H1 (cell line): Measurements from ENCODE around the gene LYRM4. TPM values are rescaled to one million over a fixed set of nuclear protein-coding genes. Genes with fewer than 3 reads are reported as not detected.
A peak's percentile ranks its signal among the peaks of the same experiment; 100 is the strongest.

Experiments used
- CTCF ChIA-PET: fragments of 300-600 bp; sonication (Branson Sonifier 250); formaldehyde crosslinking; loops from one replicate; lab custom pipeline; 2021; ENCODE audit not compliant: partially characterized antibody; lab: Charles Lee
- POLR2A ChIA-PET: fragments of 300-600 bp; sonication (Branson Sonifier 250); formaldehyde crosslinking; loops from one replicate; lab custom pipeline; 2021; ENCODE audit warnings: inconsistent platforms; ENCODE audit not compliant: partially characterized antibody; lab: Charles Lee
- DNase-seq, 2 experiments: peaks; one replicate each; pipeline versions ENCODE4 v3.0.0 to v3.0.0-alpha.2; 2010 to 2022; ENCODE audit warnings: low spot score in 2 of 2, low read depth in 1 of 2, mixed read lengths in 1 of 2
- FAIRE-seq: peaks from 2 replicates; lab custom pipeline; 2011; peaks lifted over from hg19 to GRCh38; lab: Jason Lieb, UNC
- H2AFZ ChIP-seq: 2 replicates; pipeline ENCODE4 v1.8.1; 2012; ENCODE audit warnings: low read length, inconsistent platforms
- H2AK5ac ChIP-seq: 2 replicates; pipeline ENCODE4 v1.6.1; 2013; ENCODE audit warnings: low read depth, low read length
- H2BK120ac ChIP-seq: replicated peaks from 2 replicates; pipeline ENCODE3; 2013; ENCODE audit warnings: low read depth, low read length, inconsistent platforms
- H2BK12ac ChIP-seq: 2 replicates; pipeline ENCODE4 v1.6.1; 2013; ENCODE audit warnings: low read depth, low read length
- H2BK15ac ChIP-seq: 2 replicates; pipeline ENCODE4 v1.6.1; 2013; ENCODE audit warnings: low read length
- H2BK20ac ChIP-seq: 2 replicates; pipeline ENCODE4 v1.6.1; 2013; ENCODE audit warnings: low read length
- H2BK5ac ChIP-seq: 2 replicates; pipeline ENCODE4 v1.6.1; 2013; ENCODE audit warnings: low read depth, low read length
- H3K14ac ChIP-seq: 2 replicates; pipeline ENCODE4 v1.6.1; 2013; ENCODE audit warnings: inconsistent platforms; ENCODE audit not compliant: insufficient read length
- H3K18ac ChIP-seq: 2 replicates; pipeline ENCODE4 v1.6.1; 2013; ENCODE audit warnings: low read length; ENCODE audit errors: extremely low read depth
- H3K23ac ChIP-seq: 2 replicates; pipeline ENCODE4 v1.6.1; 2013; ENCODE audit warnings: inconsistent platforms; ENCODE audit not compliant: insufficient read length
- H3K23me2 ChIP-seq: 2 replicates; pipeline ENCODE4 v1.6.1; 2013; ENCODE audit warnings: low read depth, low read length
- H3K27ac ChIP-seq: 2 replicates; pipeline ENCODE4 v1.6.1; 2011; ENCODE audit warnings: low read depth, low read length, inconsistent platforms
- H3K27me3 ChIP-seq, 4 experiments: replicated peaks in 1 of 4; 1 replicate in 1 of 4; 2 replicates in 3 of 4; pipeline versions ENCODE4 v1.6.1 to v1.8.1; 2011 to 2013; ENCODE audit warnings: low read length in 3 of 4, mild to moderate bottlenecking in 3 of 4, inconsistent platforms in 2 of 4, mixed read lengths in 2 of 4, moderate library complexity in 1 of 4; ENCODE audit not compliant: control insufficient read depth in 3 of 4, insufficient read depth in 3 of 4; ENCODE audit errors: extremely low read depth in 1 of 4
- H3K36me3 ChIP-seq, 4 experiments: 2 replicates each; pipeline versions ENCODE4 v1.6.1 to v1.8.1; 2011 to 2013; ENCODE audit warnings: mild to moderate bottlenecking in 4 of 4, low read length in 3 of 4, moderate library complexity in 2 of 4, control low read depth in 1 of 4, inconsistent platforms in 1 of 4; ENCODE audit not compliant: insufficient read depth in 4 of 4, control insufficient read depth in 2 of 4
- H3K4ac ChIP-seq: replicated peaks from 2 replicates; pipeline ENCODE3; 2013; ENCODE audit warnings: low read length, low read depth, mixed read lengths, inconsistent platforms; ENCODE audit not compliant: insufficient read length
- H3K4me1 ChIP-seq, 4 experiments: replicated peaks in 1 of 4; 1 replicate in 1 of 4; 2 replicates in 3 of 4; pipeline versions ENCODE4 v1.6.1 to v1.8.1; 2011 to 2013; ENCODE audit warnings: low read length in 3 of 4, inconsistent platforms in 2 of 4, mixed read lengths in 1 of 4; ENCODE audit not compliant: insufficient read depth in 4 of 4, control insufficient read depth in 3 of 4
- H3K4me2 ChIP-seq, 2 experiments: 2 replicates each; pipeline versions ENCODE4 v1.6.1 to v1.8.1; 2011 to 2013; ENCODE audit warnings: low read depth in 2 of 2, low read length in 2 of 2, control low read depth in 1 of 2, inconsistent platforms in 1 of 2, mild to moderate bottlenecking in 1 of 2; ENCODE audit not compliant: insufficient read depth in 1 of 2
- H3K4me3 ChIP-seq, 4 experiments: fragments of 200-600, 300-600 bp in 1 of 4; sonication (generic), shearing (Covaris generic), sonication (Bioruptor Twin) in 1 of 4; 2 replicates each; pipeline versions ENCODE4 v1.5.1 to v1.8.1; 2011 to 2016; ENCODE audit warnings: low read length in 4 of 4, low read depth in 3 of 4, control low read depth in 2 of 4, inconsistent platforms in 2 of 4, mild to moderate bottlenecking in 2 of 4, mixed read lengths in 1 of 4, moderate library complexity in 1 of 4; ENCODE audit not compliant: insufficient read depth in 2 of 4; ENCODE audit errors: extremely low read depth in 1 of 4
- H3K56ac ChIP-seq: replicated peaks from 2 replicates; pipeline ENCODE3; 2013; ENCODE audit warnings: low read depth, mild to moderate bottlenecking, mixed read lengths, low read length, inconsistent platforms; ENCODE audit not compliant: insufficient read length
- H3K79me1 ChIP-seq: 2 replicates; pipeline ENCODE4 v1.6.1; 2013; ENCODE audit warnings: low read depth, low read length, control low read depth
- H3K79me2 ChIP-seq, 2 experiments: 2 replicates each; pipeline versions ENCODE4 v1.6.1 to v1.8.1; 2012 to 2013; ENCODE audit warnings: low read length in 2 of 2, mild to moderate bottlenecking in 2 of 2, inconsistent platforms in 1 of 2; ENCODE audit not compliant: insufficient read depth in 2 of 2, control insufficient read depth in 1 of 2
- H3K9ac ChIP-seq, 4 experiments: replicated peaks in 1 of 4; 1 replicate in 1 of 4; 2 replicates in 3 of 4; pipeline versions ENCODE4 v1.6.1 to v1.8.1; 2011 to 2013; ENCODE audit warnings: low read depth in 3 of 4, low read length in 3 of 4, control low read depth in 2 of 4, mild to moderate bottlenecking in 2 of 4, moderate library complexity in 2 of 4, inconsistent platforms in 1 of 4; ENCODE audit errors: extremely low read depth in 1 of 4
- H3K9me3 ChIP-seq, 2 experiments: 2 replicates each; pipeline versions ENCODE4 v1.6.1 to v1.8.1; 2012 to 2013; ENCODE audit warnings: mild to moderate bottlenecking in 2 of 2, moderate library complexity in 2 of 2, control low read depth in 1 of 2, inconsistent platforms in 1 of 2, low read depth in 1 of 2, low read length in 1 of 2, mixed read lengths in 1 of 2; ENCODE audit not compliant: insufficient read depth in 2 of 2
- H4K20me1 ChIP-seq, 2 experiments: replicated peaks in 1 of 2; 2 replicates each; pipeline versions ENCODE3 to v1.8.1; 2011 to 2013; ENCODE audit warnings: inconsistent platforms in 2 of 2, low read length in 2 of 2, mild to moderate bottlenecking in 1 of 2; ENCODE audit not compliant: insufficient read depth in 2 of 2, control insufficient read depth in 1 of 2
- H4K5ac ChIP-seq: 2 replicates; pipeline ENCODE4 v1.6.1; 2013; ENCODE audit warnings: low read length, low read depth, mixed read lengths, inconsistent platforms; ENCODE audit not compliant: insufficient read length
- H4K8ac ChIP-seq: 2 replicates; pipeline ENCODE4 v1.8.0; 2013; ENCODE audit warnings: mild to moderate bottlenecking, moderate library complexity, low read length, inconsistent platforms; ENCODE audit not compliant: insufficient read depth; ENCODE audit errors: extremely low read depth
- H4K91ac ChIP-seq: replicated peaks from 2 replicates; pipeline ENCODE3; 2013; ENCODE audit warnings: low read length, mixed read lengths, inconsistent platforms; ENCODE audit not compliant: insufficient read length
- ASH2L ChIP-seq: fragments of 200-600, 300-600 bp; sonication (generic); IDR thresholded peaks from one replicate; pipeline ENCODE4 v1.7.1; 2017; ENCODE audit warnings: low read length
- CTBP2 ChIP-seq: IDR thresholded peaks from 2 replicates; pipeline ENCODE4 v1.7.0; 2011; ENCODE audit warnings: borderline replicate concordance, mild to moderate bottlenecking, moderate library complexity, mixed read lengths, low read length; ENCODE audit not compliant: insufficient read depth, insufficient read length
- E2F6 ChIP-seq: IDR thresholded peaks from 2 replicates; pipeline ENCODE4 v1.6.1; 2012; ENCODE audit warnings: inconsistent platforms
- KDM4A ChIP-seq: IDR thresholded peaks from one replicate; pipeline ENCODE4 v1.7.1; 2012; ENCODE audit warnings: low read depth, mild to moderate bottlenecking, moderate library complexity, low read length, inconsistent platforms; ENCODE audit not compliant: severe bottlenecking
- KDM5A ChIP-seq: fragments of 200-600 bp; IDR thresholded peaks from 2 replicates; pipeline ENCODE4 v1.7.1; 2012; ENCODE audit warnings: mild to moderate bottlenecking, low read length, inconsistent platforms, mixed read lengths
- PHF8 ChIP-seq: fragments of 200-600 bp; sonication (generic); conservative IDR thresholded peaks from 2 replicates; pipeline ENCODE4 v1.7.1; 2012; ENCODE audit warnings: low read depth, mild to moderate bottlenecking, inconsistent platforms, low read length, moderate library complexity
- POLR2A ChIP-seq, 2 experiments: IDR thresholded peaks; 1 replicate in 1 of 2; 2 replicates in 1 of 2; pipeline ENCODE4 v1.6.1; 2011; ENCODE audit warnings: low read depth in 2 of 2, low read length in 2 of 2, mild to moderate bottlenecking in 2 of 2; ENCODE audit errors: control extremely low read depth in 1 of 2
- POLR2AphosphoS5 ChIP-seq: IDR thresholded peaks from 2 replicates; pipeline ENCODE4 v1.6.1; 2011; ENCODE audit warnings: low read depth, low read length
- POU5F1 ChIP-seq: IDR thresholded peaks from 2 replicates; pipeline ENCODE4 v1.6.1; 2011; ENCODE audit warnings: low read depth, mild to moderate bottlenecking, low read length, moderate library complexity
- RNF2 ChIP-seq: fragments of 200-900, 300-1000 bp; sonication (generic); IDR thresholded peaks from 2 replicates; pipeline ENCODE4 v1.7.1; 2016; ENCODE audit warnings: borderline replicate concordance, low read depth, mild to moderate bottlenecking, antibody characterized with exemption, low read length; ENCODE audit not compliant: poor library complexity, severe bottlenecking; ENCODE audit errors: missing control alignments
- SIX5 ChIP-seq: IDR thresholded peaks from 2 replicates; pipeline ENCODE4 v1.6.1; 2011; ENCODE audit warnings: mild to moderate bottlenecking, low read depth, low read length
- SP2 ChIP-seq: IDR thresholded peaks from 2 replicates; pipeline ENCODE4 v1.6.1; 2012; ENCODE audit warnings: mild to moderate bottlenecking, low read length, inconsistent platforms
- SP4 ChIP-seq: IDR thresholded peaks from 2 replicates; pipeline ENCODE4 v1.6.1; 2012; ENCODE audit warnings: low read length, inconsistent platforms
- TAF7 ChIP-seq: optimal IDR thresholded peaks from 2 replicates; pipeline ENCODE3; 2011; ENCODE audit warnings: low read depth, mild to moderate bottlenecking, inconsistent platforms, low read length, moderate library complexity, borderline replicate concordance
- WGBS, 2 experiments: shearing (Covaris generic) in 1 of 2; methylation state at CpG; one replicate each; pipeline versions ENCODE4 v1.1.6 to v1.1.7; 2013 to 2015; ENCODE audit warnings: low lambda C conversion rate in 2 of 2, mixed read lengths in 2 of 2, inconsistent platforms in 1 of 2, low coverage in 1 of 2, missing lambda C conversion rate in 1 of 2; ENCODE audit not compliant: insufficient replicate concordance in 2 of 2, insufficient coverage in 1 of 2, insufficient read length in 1 of 2; ENCODE audit errors: extremely low coverage in 1 of 2, missing lambda C conversion rate in 1 of 2; 5-methylcytosine and 5-hydroxymethylcytosine counted together
- polyA plus RNA-seq, 7 experiments: library from polyadenylated mRNA; depleted of rRNA in 3 of 7; stranded (reverse) in 5 of 7; unstranded in 2 of 7; fragments of >200 nt in 5 of 7; fragments of 200-250 nt in 2 of 7; gene quantifications; 1 replicate in 5 of 7; 2 replicates in 1 of 7; 4 replicates in 1 of 7; pipeline versions ENCODE4 v1.2.1 to v1.2.3, GENCODE V29; 2011 to 2013; ENCODE audit warnings: missing spikeins in 2 of 7, mixed read lengths in 2 of 7
- total RNA-seq: library from RNA; stranded (reverse); fragmentation: NEBNext Ultra II Directional; extraction: Animal tissue kit (Norgen Biotek cat#: 25700); gene quantifications from 2 replicates; pipeline ENCODE4 v1.2.1, GENCODE V29; 2021

The LYRM4 gene
- total and polyA plus RNA-seq, 2 of the 8 experiments (the other 6 are each of a cell fraction or from before 2014, with no cell fraction given), result 56.6 to 62.8 TPM

DNA sequence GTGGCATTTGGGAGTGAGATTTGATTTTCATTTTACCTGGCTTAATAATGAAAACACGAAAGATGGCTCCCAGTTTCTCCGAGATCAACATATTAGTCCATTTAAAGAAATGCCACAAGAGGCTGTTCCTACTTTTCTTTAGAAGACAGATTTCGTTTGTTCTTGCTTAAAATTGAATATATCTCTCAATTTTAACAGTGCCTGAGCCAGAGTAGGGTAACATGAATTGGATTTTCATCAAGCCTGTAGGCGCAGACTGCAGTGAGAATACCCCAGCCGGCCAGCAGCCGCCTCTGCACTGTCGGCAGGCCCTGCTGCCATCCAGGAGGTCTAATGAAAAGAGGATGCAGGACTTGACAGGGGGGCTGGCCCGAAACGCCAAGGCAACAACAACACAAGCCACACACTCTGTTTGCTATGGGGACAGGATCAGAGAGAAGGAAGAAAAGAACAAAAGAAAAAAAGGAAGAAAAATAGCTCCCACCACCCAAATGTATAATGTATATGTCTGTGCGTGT is 103.1 kb downstream of the LYRM4 start:
- CTCF ChIA-PET, result interaction anchor here (1.0 to 2.4 kb wide), 3 partner anchors 9 to 100 kb away, joined by 3 to 9 read pairs (median 4); no protein-coding TSS in a partner anchor
- no peak overlapping the region for H3K4me3 ChIP-seq
- no peaks in the 10 kb centered on the region for H3K27me3 ChIP-seq
- FAIRE-seq, result no peak
- no peak overlapping the region for H3K23ac ChIP-seq
- no peak overlapping the region for H2AK5ac ChIP-seq
- 87% methylated on average over 10 of the region's 10 CpGs; no CpG with 5 or more reads in 1 of the 2 experiments for WGBS, 2 experiments
- H2BK15ac ChIP-seq, result no peak overlapping the region
- H2BK120ac ChIP-seq, result no peak overlapping the region
- H2BK12ac ChIP-seq, result no peak overlapping the region
- H3K4me2 ChIP-seq, result no peak overlapping the region
- DNase-seq, result no peak
- no peak overlapping the region for H2BK5ac ChIP-seq
- H3K23me2 ChIP-seq, result no peaks in the 10 kb centered on the region
- no peaks in the 10 kb centered on the region for H3K36me3 ChIP-seq
- H3K18ac ChIP-seq, result no peak overlapping the region
- H3K79me2 ChIP-seq, result no peaks in the 10 kb centered on the region
- no peaks in the 10 kb centered on the region for H3K9me3 ChIP-seq
- no peak overlapping the region for H2BK20ac ChIP-seq
- peaks cover 0 to 5% of the 10 kb centered on the region in 2 experiments for H4K20me1 ChIP-seq
- peak overlapping the region; percentile 12; the same call in 1 of the 2 replicates for H4K8ac ChIP-seq
- H3K4ac ChIP-seq, result no peak overlapping the region
- H4K5ac ChIP-seq, result no peak overlapping the region
- no peak overlapping the region for H2AFZ ChIP-seq
- no peaks in the 10 kb centered on the region for H3K4me1 ChIP-seq
- H3K27ac ChIP-seq, result no peak overlapping the region
- H3K9ac ChIP-seq, result no peak overlapping the region
- POLR2A ChIA-PET, result no interaction called here
- H3K14ac ChIP-seq, result no peak overlapping the region
- H3K79me1 ChIP-seq, result no peaks in the 10 kb centered on the region; the same call in 1 of the 2 replicates
- H3K56ac ChIP-seq, result no peak overlapping the region
- H4K91ac ChIP-seq, result no peak overlapping the region
- TF ChIP-seq SIX5 (no peak), TAF7 (no peak), KDM5A (no peak), POLR2AphosphoS5 (no peak), POLR2A (IDR thresholded peaks at IDR 0.05; ENCODE audit: control extremely low read depth in 1 of 2, low read depth in 2 of 2, low read length in 2 of 2) (no peak), RNF2 (no peak), ASH2L (no peak), E2F6 (no peak), CTBP2 (no peak), PHF8 (no peak), POU5F1 (no peak), SP4 (no peak), SP2 (no peak), KDM4A (no peak)
